PC-3 (cell line): ENCODE measurements around the gene PRR20G. TPM values are rescaled to one million over a fixed set of nuclear protein-coding genes. Genes with fewer than 3 reads are reported as not detected.

ENCODE experiments used
- ATAC-seq: fragments of 200-7000 bp; cut with Tn5 transposase; 2 replicates; pipeline ENCODE4 v1.9.1; 2020; ENCODE audit warnings: mild to moderate bottlenecking, moderate library complexity
- BruUV-seq: library from RNA; stranded (reverse); fragments of 400-500 nt; replicated peaks from 2 replicates; lab custom pipeline; 2021; lab: Mats Ljungman, UMichigan
- CTCF ChIA-PET: fragments of 300-600 bp; sonication (Branson Sonifier 250); formaldehyde crosslinking; loops from one replicate; lab custom pipeline; 2022; ENCODE audit warnings: antibody characterized with exemption; lab: Charles Lee
- POLR2A ChIA-PET: fragments of 300-600 bp; sonication (Branson Sonifier 250); formaldehyde crosslinking; loops from one replicate; lab custom pipeline; 2022; ENCODE audit warnings: antibody characterized with exemption; ENCODE audit not compliant: unreplicated experiment; lab: Charles Lee
- DNase-seq: peaks from one replicate; pipeline ENCODE4 v3.0.0-alpha.2; 2015
- H2AFZ ChIP-seq: fragments of 300-600 bp; sonication (generic); 2 replicates; pipeline ENCODE4 v1.6.0; 2016; ENCODE audit warnings: antibody characterized with exemption, low read length
- H3F3A ChIP-seq: fragments of 300-600 bp; sonication (generic); one replicate; pipeline ENCODE4 v1.6.0; 2017; ENCODE audit warnings: antibody characterized with exemption, low read length, control low read depth, mild to moderate bottlenecking; ENCODE audit not compliant: unreplicated experiment
- H3K27ac ChIP-seq: fragments of 300-600 bp; sonication (generic); 2 replicates; pipeline ENCODE4 v1.5.1; 2016; ENCODE audit warnings: mild to moderate bottlenecking, low read length
- H3K27me3 ChIP-seq: fragments of 300-600 bp; sonication (generic); 2 replicates; pipeline ENCODE4 v1.6.1; 2016; ENCODE audit warnings: low read length, mixed read lengths
- H3K36me3 ChIP-seq: fragments of 300-600 bp; sonication (generic); 2 replicates; pipeline ENCODE4 v1.6.1; 2016; ENCODE audit warnings: low read depth, mixed run types, low read length, mixed read lengths
- H3K4me1 ChIP-seq: fragments of 300-600 bp; sonication (generic); 2 replicates; pipeline ENCODE4 v1.5.1; 2016; ENCODE audit warnings: low read length; ENCODE audit not compliant: insufficient read depth
- H3K4me2 ChIP-seq: fragments of 300-600 bp; sonication (generic); 2 replicates; pipeline ENCODE4 v1.6.0; 2016; ENCODE audit warnings: low read length
- H3K4me3 ChIP-seq: fragments of 300-600 bp; sonication (generic); 2 replicates; pipeline ENCODE4 v1.5.1; 2016; ENCODE audit warnings: mild to moderate bottlenecking, low read length, mixed read lengths
- H3K79me2 ChIP-seq: fragments of 300-600 bp; sonication (generic); 2 replicates; pipeline ENCODE4 v1.6.1; 2017; ENCODE audit warnings: low read length, mixed read lengths
- H3K9ac ChIP-seq: fragments of 300-600 bp; sonication (generic); 2 replicates; pipeline ENCODE4 v1.6.0; 2016; ENCODE audit warnings: mild to moderate bottlenecking, low read length
- H3K9me2 ChIP-seq: fragments of 300-600 bp; sonication (generic); replicated peaks from 2 replicates; pipeline ENCODE4 v1.6.1; 2016; ENCODE audit warnings: mixed run types, low read length, mixed read lengths
- H3K9me3 ChIP-seq: fragments of 300-600 bp; sonication (generic); 2 replicates; pipeline ENCODE4 v1.6.1; 2016; ENCODE audit warnings: low read length, mixed read lengths
- H4K20me1 ChIP-seq: fragments of 300-600 bp; sonication (generic); 2 replicates; pipeline ENCODE4 v1.6.1; 2016; ENCODE audit warnings: low read length, mixed read lengths
- CTCF ChIP-seq: fragments of 300-600 bp; sonication (generic); conservative IDR thresholded peaks from 2 replicates; pipeline ENCODE4 v1.5.1; 2017; ENCODE audit warnings: antibody characterized with exemption, low read depth, mild to moderate bottlenecking, low read length
- EZH2 ChIP-seq: fragments of 300-600 bp; sonication (generic); IDR thresholded peaks from one replicate; pipeline ENCODE4 v1.6.1; 2017; ENCODE audit warnings: antibody characterized with exemption, mild to moderate bottlenecking, low read length; ENCODE audit not compliant: unreplicated experiment
- EZH2phosphoT487 ChIP-seq: fragments of 300-600 bp; sonication (generic); IDR thresholded peaks from 2 replicates; pipeline ENCODE4 v1.6.1; 2018; ENCODE audit warnings: mild to moderate bottlenecking, antibody characterized with exemption, low read length, borderline replicate concordance
- intact Hi-C: fragments of 100-400 bp; cut with micrococcal nuclease; formaldehyde crosslinking; loops from 2 replicates; pipeline ENCODE4 v1.9.0; 2023
- total RNA-seq: library from RNA; depleted of rRNA; stranded (reverse); fragments of >200 nt; gene quantifications from 2 replicates; pipeline ENCODE4 v1.2.3, GENCODE V29; 2014

The PRR20G gene
- total RNA-seq, 1 experiment from 2014 or later: not detected

GRCh38 chr3:127238602-127239001 lies 49.2 kb downstream of the PRR20G start:
- no peaks in the 10 kb centered on the region for H3K79me2 ChIP-seq
- DNase-seq (peak; percentile 5), ATAC-seq (no peak)
- BruUV-seq: no TSS peak
- ChIA-PET POLR2A (no interaction called here), CTCF (no interaction called here)
- TF ChIP-seq CTCF: no peak
- no peak for TF ChIP-seq EZH2phosphoT487
- no peak for TF ChIP-seq EZH2
- H3K36me3 ChIP-seq: no peaks in the 10 kb centered on the region
- no peaks in the 10 kb centered on the region for H4K20me1 ChIP-seq
- H3K9ac ChIP-seq: no peak overlapping the region
- no peak overlapping the region for H3K4me2 ChIP-seq
- H3K9me3 ChIP-seq: no peaks in the 10 kb centered on the region
- intact Hi-C loops: no loop called here
- no peak overlapping the region for H3K4me3 ChIP-seq
- no peak overlapping the region for H2AFZ ChIP-seq
- no peaks in the 10 kb centered on the region for H3F3A ChIP-seq
- H3K27ac ChIP-seq: no peak overlapping the region
- H3K9me2 ChIP-seq: no peaks in the 10 kb centered on the region
- no peaks in the 10 kb centered on the region for H3K27me3 ChIP-seq
- no peaks in the 10 kb centered on the region for H3K4me1 ChIP-seq

- no peaks in the 10 kb centered on the region for H3K36me3 ChIP-seq
- H3K27me3 ChIP-seq: no peaks in the 10 kb centered on the region
- no peak overlapping the region for H3K4me2 ChIP-seq
- H3K79me2 ChIP-seq: no peaks in the 10 kb centered on the region
- BruUV-seq: no TSS peak
- intact Hi-C loops: no loop called here
- H3K9me2 ChIP-seq: no peaks in the 10 kb centered on the region
- H2AFZ ChIP-seq: no peak overlapping the region
- no peaks in the 10 kb centered on the region for H4K20me1 ChIP-seq
- no peak overlapping the region for H3K27ac ChIP-seq
- no peak for ATAC-seq
- H3K9ac ChIP-seq: no peak overlapping the region
- CTCF ChIA-PET: no interaction called here
- POLR2A ChIA-PET: no interaction called here
- H3K9me3 ChIP-seq: no peaks in the 10 kb centered on the region
- H3K4me1 ChIP-seq: no peaks in the 10 kb centered on the region
- H3F3A ChIP-seq: no peaks in the 10 kb centered on the region
- DNase-seq: no peak
- TF ChIP-seq EZH2phosphoT487 (no peak), CTCF (no peak), EZH2 (no peak)
- H3K4me3 ChIP-seq: no peak overlapping the region
Observed at GRCh38 chr3:127237835-127238234, 50.0 kb downstream of the PRR20G start.

GRCh38 chr3:127235706-127236105 lies 52.1 kb downstream of the PRR20G start:
- H3K4me1 ChIP-seq: no peaks in the 10 kb centered on the region
- H3F3A ChIP-seq: no peaks in the 10 kb centered on the region
- no peak overlapping the region for H2AFZ ChIP-seq
- intact Hi-C loops: no loop called here
- H3K9me2 ChIP-seq: no peaks in the 10 kb centered on the region
- no peaks in the 10 kb centered on the region for H3K9me3 ChIP-seq
- DNase-seq: no peak
- H3K79me2 ChIP-seq: no peaks in the 10 kb centered on the region
- BruUV-seq: no TSS peak
- H3K9ac ChIP-seq: no peak overlapping the region
- CTCF ChIA-PET: no interaction called here
- TF ChIP-seq CTCF (no peak), EZH2phosphoT487 (no peak), EZH2 (no peak)
- H4K20me1 ChIP-seq: no peaks in the 10 kb centered on the region
- H3K4me3 ChIP-seq: no peak overlapping the region
- H3K4me2 ChIP-seq: no peak overlapping the region
- POLR2A ChIA-PET: no interaction called here
- no peak overlapping the region for H3K27ac ChIP-seq
- ATAC-seq: no peak
- H3K27me3 ChIP-seq: no peaks in the 10 kb centered on the region
- H3K36me3 ChIP-seq: no peaks in the 10 kb centered on the region
